ENCODE measurements around the gene PLCL2. TPM values are rescaled to one million over a fixed set of nuclear protein-coding genes. Genes with fewer than 3 reads are reported as not detected.
"Not testable (repeated sequence)": the region's sequence is repeated elsewhere in the genome, so short reads cannot be mapped to it uniquely, and the experiment has no call there.

Gene PLCL2
- polyA plus RNA-seq, 1 donor, result 10.2 TPM

DNA sequence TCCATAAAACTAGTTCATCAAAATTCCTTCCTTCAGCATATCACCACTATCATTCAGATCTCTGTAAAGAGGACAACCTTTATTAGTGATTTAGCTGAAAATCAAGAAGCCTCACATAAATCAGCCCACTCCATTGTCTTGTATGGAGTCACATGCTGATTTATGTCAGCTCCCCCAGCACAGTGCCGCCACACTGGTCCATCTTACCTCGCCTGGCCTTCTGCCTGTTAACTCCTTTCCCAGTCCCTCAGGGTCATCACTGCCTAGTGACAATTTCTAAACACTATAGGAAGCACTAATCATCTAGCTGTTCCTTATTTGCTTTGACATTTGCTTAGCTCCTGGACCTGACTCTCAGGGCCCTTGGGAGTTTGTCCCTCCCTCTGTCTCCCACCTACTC lies 75.4 kb downstream of the PLCL2 start:
- Histone ChIP-seq H3K36me3 (ENCODE audit: control insufficient read depth, insufficient read depth, low read length) (no peaks in the 10 kb centered on the region), H3K4me1 (ENCODE audit: control insufficient read depth, insufficient read depth, low read length) (no peaks in the 10 kb centered on the region), H3K27me3 (ENCODE audit: control insufficient read depth, insufficient read depth, low read length) (no peaks in the 10 kb centered on the region), H3K9me3 (ENCODE audit: control insufficient read depth, low read depth, low read length) (no peaks in the 10 kb centered on the region), H3K27ac (ENCODE audit: low read length) (no peak overlapping the region), H3K4me3 (ENCODE audit: low read length) (no peak overlapping the region)
- WGBS (ENCODE audit: insufficient coverage, low lambda C conversion rate), result no CpG with 5 or more reads among the region's 2 CpGs
- DNase-seq, result no peak

DNA sequence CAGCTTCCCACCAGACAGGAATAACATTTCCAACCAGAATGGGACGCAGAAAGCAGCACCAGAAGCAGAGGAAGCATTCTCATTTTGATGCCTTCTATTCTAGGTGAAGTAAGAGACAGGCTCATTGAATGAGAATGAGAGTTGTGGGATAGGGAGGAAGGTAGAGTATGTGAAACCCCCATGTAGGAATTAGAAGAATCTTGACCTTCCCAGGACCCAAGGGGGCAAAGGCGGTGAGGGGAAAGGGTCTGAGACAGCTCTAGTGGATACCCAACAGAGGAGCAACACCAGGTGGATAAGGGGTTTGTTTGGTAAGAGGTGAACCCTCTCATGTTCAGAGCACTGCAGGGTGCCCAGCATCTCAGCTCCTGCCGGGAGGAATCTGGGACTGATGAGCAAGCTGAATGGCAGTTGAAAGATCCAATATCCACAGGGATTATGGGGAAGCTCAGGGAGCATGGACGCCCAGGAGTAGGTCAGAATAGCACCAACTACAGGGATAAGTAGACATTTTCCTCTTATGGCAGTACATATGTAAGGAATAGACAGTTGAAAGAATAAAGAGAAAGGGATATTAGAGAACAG lies 77.0 kb downstream of the PLCL2 start:
- Histone ChIP-seq H3K36me3 (ENCODE audit: control insufficient read depth, insufficient read depth, low read length) (no peaks in the 10 kb centered on the region), H3K27me3 (ENCODE audit: control insufficient read depth, insufficient read depth, low read length) (no peaks in the 10 kb centered on the region), H3K27ac (ENCODE audit: low read length) (no peak overlapping the region), H3K4me1 (ENCODE audit: control insufficient read depth, insufficient read depth, low read length) (no peaks in the 10 kb centered on the region), H3K9me3 (ENCODE audit: control insufficient read depth, low read depth, low read length) (no peaks in the 10 kb centered on the region), H3K4me3 (ENCODE audit: low read length) (no peak overlapping the region)
- no CpG with 5 or more reads among the region's 4 CpGs for WGBS (ENCODE audit: insufficient coverage, low lambda C conversion rate)
- DNase-seq, result no peak

DNA sequence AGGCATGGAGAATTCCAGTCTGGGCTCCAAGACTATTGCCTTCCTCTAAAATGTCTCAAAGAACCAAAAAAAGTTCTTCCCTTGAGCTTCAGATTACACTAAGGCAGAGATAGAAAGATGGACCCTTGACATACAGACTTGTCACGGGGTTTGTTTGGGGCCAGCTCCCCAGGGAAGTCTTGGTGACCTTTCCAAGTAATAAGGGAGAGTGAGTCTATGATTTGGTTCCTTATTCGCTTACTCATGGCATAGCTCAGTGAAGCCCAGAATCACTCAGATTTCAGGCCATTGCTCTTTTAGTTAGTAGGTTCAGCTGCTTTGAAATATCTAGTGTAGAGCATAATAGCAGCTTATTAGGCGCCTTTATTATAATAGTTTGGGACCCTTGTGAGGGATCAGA lies 90.3 kb downstream of the PLCL2 start:
- Histone ChIP-seq H3K27ac (ENCODE audit: low read length) (no peak overlapping the region), H3K4me3 (ENCODE audit: low read length) (no peak overlapping the region), H3K27me3 (ENCODE audit: control insufficient read depth, insufficient read depth, low read length) (no peaks in the 10 kb centered on the region), H3K9me3 (ENCODE audit: control insufficient read depth, low read depth, low read length) (peaks cover 8% of the 10 kb centered on the region), H3K4me1 (ENCODE audit: control insufficient read depth, insufficient read depth, low read length) (no peaks in the 10 kb centered on the region), H3K36me3 (ENCODE audit: control insufficient read depth, insufficient read depth, low read length) (no peaks in the 10 kb centered on the region)
- DNase-seq, result no peak
- no CpG with 5 or more reads among the region's 3 CpGs for WGBS (ENCODE audit: insufficient coverage, low lambda C conversion rate)

- Histone ChIP-seq H3K27ac (ENCODE audit: low read length) (no peak overlapping the region), H3K9me3 (ENCODE audit: control insufficient read depth, low read depth, low read length) (peaks cover 11% of the 10 kb centered on the region), H3K27me3 (ENCODE audit: control insufficient read depth, insufficient read depth, low read length) (no peaks in the 10 kb centered on the region), H3K4me3 (ENCODE audit: low read length) (no peak overlapping the region), H3K4me1 (ENCODE audit: control insufficient read depth, insufficient read depth, low read length) (no peaks in the 10 kb centered on the region), H3K36me3 (ENCODE audit: control insufficient read depth, insufficient read depth, low read length) (no peaks in the 10 kb centered on the region)
- WGBS (ENCODE audit: insufficient coverage, low lambda C conversion rate), result 100% methylated on average over 1 of the region's 4 CpGs
- DNase-seq, result no peak
These were observed 93.6 kb downstream of the PLCL2 start for GRCh38 chr3:16978234-16978920.

- Histone ChIP-seq H3K27me3 (ENCODE audit: control insufficient read depth, insufficient read depth, low read length) (no peaks in the 10 kb centered on the region), H3K9me3 (ENCODE audit: control insufficient read depth, low read depth, low read length) (peaks cover 11% of the 10 kb centered on the region), H3K4me1 (ENCODE audit: control insufficient read depth, insufficient read depth, low read length) (no peaks in the 10 kb centered on the region), H3K4me3 (ENCODE audit: low read length) (no peak overlapping the region), H3K27ac (ENCODE audit: low read length) (no peak overlapping the region), H3K36me3 (ENCODE audit: control insufficient read depth, insufficient read depth, low read length) (no peaks in the 10 kb centered on the region)
- 17% methylated on average over 1 of the region's 3 CpGs for WGBS (ENCODE audit: insufficient coverage, low lambda C conversion rate)
- DNase-seq, result no peak
These were observed 94.1 kb downstream of the PLCL2 start for GRCh38 chr3:16978921-16979271.

GRCh38 chr3:16979769-16980515 lies 95.2 kb downstream of the PLCL2 start:
- DNase-seq; H3K36me3 ChIP-seq (ENCODE audit: control insufficient read depth, insufficient read depth, low read length); H3K4me3 ChIP-seq (ENCODE audit: low read length); H3K4me1 ChIP-seq (ENCODE audit: control insufficient read depth, insufficient read depth, low read length); H3K27ac ChIP-seq (ENCODE audit: low read length); H3K27me3 ChIP-seq (ENCODE audit: control insufficient read depth, insufficient read depth, low read length): not testable (repeated sequence)
- no CpG with 5 or more reads among the region's 43 CpGs for WGBS (ENCODE audit: insufficient coverage, low lambda C conversion rate)
- H3K9me3 ChIP-seq (ENCODE audit: control insufficient read depth, low read depth, low read length), result peaks cover 11% of the 10 kb centered on the region

GRCh38 chr3:16980526-16980925 lies 95.8 kb downstream of the PLCL2 start:
- H3K27me3 ChIP-seq (ENCODE audit: control insufficient read depth, insufficient read depth, low read length); H3K36me3 ChIP-seq (ENCODE audit: control insufficient read depth, insufficient read depth, low read length); H3K27ac ChIP-seq (ENCODE audit: low read length); H3K4me3 ChIP-seq (ENCODE audit: low read length); DNase-seq; H3K4me1 ChIP-seq (ENCODE audit: control insufficient read depth, insufficient read depth, low read length): not testable (repeated sequence)
- peaks cover 11% of the 10 kb centered on the region for H3K9me3 ChIP-seq (ENCODE audit: control insufficient read depth, low read depth, low read length)
- no CpG with 5 or more reads among the region's 26 CpGs for WGBS (ENCODE audit: insufficient coverage, low lambda C conversion rate)

- Histone ChIP-seq H3K9me3 (ENCODE audit: control insufficient read depth, low read depth, low read length) (peaks cover 11% of the 10 kb centered on the region), H3K4me3 (ENCODE audit: low read length) (no peak overlapping the region), H3K27me3 (ENCODE audit: control insufficient read depth, insufficient read depth, low read length) (no peaks in the 10 kb centered on the region), H3K36me3 (ENCODE audit: control insufficient read depth, insufficient read depth, low read length) (no peaks in the 10 kb centered on the region), H3K27ac (ENCODE audit: low read length) (no peak overlapping the region), H3K4me1 (ENCODE audit: control insufficient read depth, insufficient read depth, low read length) (no peaks in the 10 kb centered on the region)
- no peak for DNase-seq
- no CpG with 5 or more reads among the region's 6 CpGs for WGBS (ENCODE audit: insufficient coverage, low lambda C conversion rate)
These were observed 97.7 kb downstream of the PLCL2 start for GRCh38 chr3:16982460-16982859.

DNA sequence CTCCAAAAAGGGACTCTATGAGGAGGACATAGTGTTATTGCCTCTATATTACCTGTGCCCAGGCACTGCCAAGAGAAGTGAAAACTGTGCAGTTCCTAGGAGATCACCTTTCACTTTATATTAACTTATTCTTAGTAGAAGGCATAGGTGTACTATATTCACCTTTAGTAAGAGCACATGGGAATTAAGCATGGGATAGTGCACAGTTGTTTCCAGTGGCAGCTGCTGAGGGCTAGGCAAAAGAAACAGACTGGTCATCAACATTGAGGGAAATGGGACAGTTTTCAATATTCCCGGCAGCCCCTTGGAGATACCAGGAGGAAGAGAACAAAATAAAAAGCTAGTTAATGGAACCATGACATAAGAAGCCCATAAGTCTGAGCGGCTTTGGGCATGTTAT lies 100.9 kb downstream of the PLCL2 start:
- Histone ChIP-seq H3K27me3 (ENCODE audit: control insufficient read depth, insufficient read depth, low read length) (no peaks in the 10 kb centered on the region), H3K36me3 (ENCODE audit: control insufficient read depth, insufficient read depth, low read length) (no peaks in the 10 kb centered on the region), H3K27ac (ENCODE audit: low read length) (no peak overlapping the region), H3K4me3 (ENCODE audit: low read length) (no peak overlapping the region), H3K4me1 (ENCODE audit: control insufficient read depth, insufficient read depth, low read length) (no peaks in the 10 kb centered on the region), H3K9me3 (ENCODE audit: control insufficient read depth, low read depth, low read length) (peaks cover 3% of the 10 kb centered on the region)
- no CpG with 5 or more reads among the region's 2 CpGs for WGBS (ENCODE audit: insufficient coverage, low lambda C conversion rate)
- DNase-seq, result no peak

- Histone ChIP-seq H3K36me3 (ENCODE audit: control insufficient read depth, insufficient read depth, low read length) (no peaks in the 10 kb centered on the region), H3K27ac (ENCODE audit: low read length) (no peak overlapping the region), H3K9me3 (ENCODE audit: control insufficient read depth, low read depth, low read length) (no peaks in the 10 kb centered on the region), H3K4me3 (ENCODE audit: low read length) (no peak overlapping the region), H3K4me1 (ENCODE audit: control insufficient read depth, insufficient read depth, low read length) (no peaks in the 10 kb centered on the region), H3K27me3 (ENCODE audit: control insufficient read depth, insufficient read depth, low read length) (no peaks in the 10 kb centered on the region)
- WGBS (ENCODE audit: insufficient coverage, low lambda C conversion rate), result no CpG with 5 or more reads among the region's 4 CpGs
- no peak for DNase-seq
These were observed 102.4 kb downstream of the PLCL2 start for GRCh38 chr3:16987141-16987540.
